ENCODE results near the gene B4GALT2.

- TF ChIP-seq CTCF (conservative IDR thresholded peaks at IDR 0.05; ENCODE audit: low read depth, low read length) (no peak), POLR2A (IDR thresholded peaks at IDR 0.05; ENCODE audit: low read depth, low read length) (0 out of 2 replicates have a peak, but pooled peaks have one; percentile 2), RAD21 (IDR thresholded peaks at IDR 0.05; ENCODE audit: low read length) (no peak), RFX5 (IDR thresholded peaks at IDR 0.05; ENCODE audit: low read depth, low read length) (no peak), FOS (IDR thresholded peaks at IDR 0.05; ENCODE audit: low read depth, low read length) (no peak)
Observed at GRCh38 chr1:43978551-43979260, at the start of gene B4GALT2.

All from IMR-90 (cell line).